ENCODE results near the gene TMTC3.

The TMTC3 gene

DNA sequence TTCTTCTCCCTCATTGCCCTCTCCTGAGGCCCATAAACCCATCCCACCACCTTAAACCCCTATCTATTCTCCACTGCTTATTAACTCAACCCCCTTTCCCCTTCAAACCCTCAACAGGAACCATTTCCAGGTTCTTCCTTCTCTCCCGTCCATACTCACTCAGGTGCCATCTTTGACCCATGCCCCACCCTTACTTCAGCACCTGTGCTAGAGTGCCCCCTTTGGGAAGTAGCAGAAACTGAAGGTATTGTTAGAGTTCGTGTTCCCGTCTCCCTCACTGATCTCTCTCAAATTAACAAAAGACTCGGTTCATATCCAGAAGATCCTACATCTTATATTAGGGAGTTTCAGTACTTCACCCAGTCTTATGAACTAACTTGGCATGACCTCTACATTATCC is 86.6 kb downstream of the TMTC3 start:
- no peak for DNase-seq

DNA sequence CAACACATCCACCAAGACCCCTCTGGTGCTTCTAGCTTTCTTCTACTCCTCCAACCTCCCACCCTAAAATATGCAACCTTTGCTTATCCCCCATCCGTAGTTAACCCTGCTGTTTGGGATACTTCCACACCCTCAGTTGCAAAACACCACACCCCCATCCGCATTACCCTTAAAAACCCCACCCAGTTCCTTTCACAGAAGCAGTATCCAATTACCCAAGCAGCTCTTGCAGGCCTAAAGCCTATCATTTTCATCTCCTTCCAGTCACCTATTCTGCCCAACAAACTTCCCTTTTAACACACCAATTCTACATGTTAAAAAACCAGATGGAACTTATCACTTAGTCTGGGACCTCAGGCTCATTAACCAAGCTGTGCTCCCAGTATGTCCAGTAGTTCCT is 88.2 kb downstream of the TMTC3 start:
- no peak for DNase-seq

DNA sequence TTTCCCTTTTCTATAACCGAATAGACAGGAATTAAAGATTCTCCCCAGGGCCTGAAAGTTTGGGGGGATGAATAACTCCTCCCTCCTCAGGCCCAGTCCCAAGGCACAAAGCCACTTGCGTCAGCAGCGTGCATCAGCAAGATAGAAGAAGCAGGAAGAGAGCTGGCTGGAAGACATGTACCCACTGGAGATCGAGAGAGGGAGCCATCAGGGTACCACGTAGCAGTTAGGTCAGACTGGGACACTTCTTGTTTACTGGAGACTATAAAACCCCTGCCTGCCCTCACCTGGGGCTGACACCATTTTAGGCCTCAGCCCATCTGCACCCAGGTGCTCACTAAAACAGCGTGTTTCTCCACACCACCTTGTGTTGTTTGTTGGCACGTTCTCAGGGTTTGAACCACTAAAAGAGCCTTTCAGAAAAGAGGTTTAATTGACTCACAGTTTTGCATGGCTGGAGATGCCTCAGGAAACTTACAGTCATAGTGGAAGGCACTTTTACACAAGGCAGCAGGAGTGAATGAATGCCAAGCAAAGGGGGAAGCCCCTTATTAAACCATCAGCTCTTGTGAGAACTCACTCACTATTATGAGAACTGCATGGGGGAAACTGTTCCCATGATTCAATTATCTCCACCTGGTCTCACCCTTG is 93.2 kb downstream of the TMTC3 start:
- DNase-seq = no peak

DNA sequence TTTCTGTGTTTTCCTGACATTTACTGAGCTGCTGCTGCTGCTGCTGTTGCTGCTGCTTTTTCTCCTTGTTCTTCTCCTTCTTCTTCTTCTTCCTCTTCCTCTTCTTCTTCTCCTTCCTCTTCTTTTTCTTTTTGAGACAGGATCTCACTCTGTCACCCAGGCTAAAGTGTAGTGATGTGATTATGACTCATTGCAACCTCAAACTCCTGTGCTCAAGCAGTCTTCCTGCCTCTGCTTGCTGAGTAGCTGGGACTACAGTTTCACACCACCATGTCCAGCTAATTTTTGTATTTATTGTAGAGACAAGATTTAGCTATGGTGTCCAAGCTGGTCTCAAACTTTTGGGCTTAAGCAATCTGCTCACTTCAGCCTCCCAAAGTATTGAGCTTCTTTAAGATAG is 95.8 kb downstream of the TMTC3 start:
- DNase-seq = no peak

DNA sequence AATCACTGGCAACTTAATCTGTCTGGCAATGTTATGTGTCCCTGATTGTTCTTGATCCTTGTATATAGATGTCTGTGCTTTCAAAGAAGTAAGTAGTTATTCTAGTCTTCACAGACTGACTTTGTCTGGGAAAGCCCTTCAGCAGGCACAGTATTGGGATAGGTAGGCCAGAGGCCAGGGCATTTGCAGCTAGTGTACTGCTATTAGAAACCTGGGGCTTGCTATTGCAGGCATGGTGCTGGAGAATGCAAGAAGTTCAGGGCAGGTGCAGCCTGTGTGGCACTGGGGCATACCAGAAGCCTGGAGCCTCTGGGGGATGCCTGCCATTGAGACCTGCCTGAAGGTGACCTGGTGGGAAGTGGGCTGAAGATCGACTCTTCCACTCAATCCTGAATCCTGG is 96.3 kb downstream of the TMTC3 start:
- no peak for DNase-seq

DNA sequence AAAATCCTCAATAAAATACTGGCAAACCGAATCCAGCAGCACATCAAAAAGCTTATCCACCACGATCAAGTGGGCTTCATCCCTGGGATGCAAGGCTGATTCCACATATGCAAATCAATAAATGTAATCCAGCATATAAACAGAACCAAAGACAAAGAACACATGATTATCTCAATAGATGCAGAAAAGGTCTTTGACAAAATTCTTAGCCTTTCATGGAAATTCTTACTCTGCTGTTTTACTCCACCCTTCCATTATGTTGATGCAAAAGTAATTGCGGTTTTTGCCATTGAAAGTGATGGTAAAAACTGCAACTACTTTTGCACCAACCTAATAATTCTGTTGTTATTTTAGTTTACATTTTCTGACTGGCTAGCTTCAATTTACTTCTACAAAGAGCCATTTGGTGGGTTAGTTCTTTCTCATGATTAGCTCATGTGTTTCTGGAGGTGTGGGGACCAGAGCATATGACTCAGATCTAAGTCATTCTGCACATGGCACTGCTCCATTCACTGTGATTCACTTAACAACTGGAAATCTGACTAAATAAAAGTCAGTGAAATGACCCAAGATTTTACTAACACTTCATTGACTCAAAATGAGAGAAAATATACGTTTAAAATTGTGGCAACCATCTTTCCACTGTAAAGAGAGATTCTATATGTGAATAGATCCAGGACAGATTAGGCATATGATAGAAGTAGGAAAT is 99.9 kb downstream of the TMTC3 start:
- DNase-seq = no peak

DNA sequence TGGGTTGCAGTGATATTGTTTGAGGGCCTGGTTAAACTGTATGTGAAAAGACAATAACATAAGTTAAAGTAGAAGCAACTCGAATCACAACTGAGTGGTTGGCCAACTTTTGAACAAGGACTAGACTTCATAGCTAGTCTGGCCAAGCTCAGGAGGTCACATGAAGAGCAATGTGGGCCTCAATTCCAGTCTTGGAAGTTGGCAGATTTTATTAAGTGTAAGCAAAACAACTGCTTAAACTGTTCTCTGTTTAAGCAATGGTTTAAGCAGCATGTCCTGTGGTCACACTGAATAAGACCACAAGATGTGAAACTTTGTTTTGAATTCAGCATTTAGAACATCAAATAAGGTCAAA is 100.4 kb downstream of the TMTC3 start:
- DNase-seq = no peak

DNA sequence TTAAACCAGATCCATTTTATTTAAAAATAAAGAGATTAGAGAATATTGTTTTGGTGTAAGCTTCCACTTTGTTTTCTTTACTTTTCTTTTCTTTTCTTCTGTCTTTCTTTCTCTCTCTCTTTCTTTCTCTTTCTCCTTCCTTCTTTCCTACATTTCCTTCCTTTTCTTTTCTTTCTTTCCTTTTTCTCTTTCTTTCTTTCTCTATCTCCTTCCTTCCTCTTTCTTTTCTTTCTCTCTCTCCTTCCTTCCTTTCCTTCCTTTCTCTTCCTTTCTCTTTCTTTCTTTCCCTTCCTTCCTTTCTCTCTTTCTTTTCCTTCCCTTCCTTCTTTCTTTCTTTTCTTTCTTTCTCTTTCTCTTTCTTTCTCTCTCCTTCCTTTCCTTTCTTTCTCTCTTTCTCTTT is 100.8 kb downstream of the TMTC3 start:
- no peak for DNase-seq

DNA sequence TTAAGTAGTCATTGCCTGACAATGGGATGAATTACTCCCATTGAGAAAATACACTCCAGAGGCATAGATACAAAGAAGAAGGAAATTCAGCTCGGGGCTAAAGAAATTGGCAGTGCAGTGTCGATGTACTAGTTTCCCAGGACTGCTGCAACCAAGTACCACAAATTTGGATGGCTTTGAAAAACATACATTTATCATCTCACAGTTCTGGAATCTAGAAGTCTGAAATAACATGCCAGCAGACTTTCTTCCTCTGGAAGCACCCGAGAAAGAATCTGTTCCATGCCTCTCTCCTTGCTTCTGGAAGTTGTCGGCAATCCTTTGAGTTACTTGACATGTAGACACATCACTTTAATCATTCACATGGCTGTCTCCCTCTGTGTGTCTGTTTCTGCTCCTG is 101.9 kb downstream of the TMTC3 start:
- DNase-seq = no peak

DNA sequence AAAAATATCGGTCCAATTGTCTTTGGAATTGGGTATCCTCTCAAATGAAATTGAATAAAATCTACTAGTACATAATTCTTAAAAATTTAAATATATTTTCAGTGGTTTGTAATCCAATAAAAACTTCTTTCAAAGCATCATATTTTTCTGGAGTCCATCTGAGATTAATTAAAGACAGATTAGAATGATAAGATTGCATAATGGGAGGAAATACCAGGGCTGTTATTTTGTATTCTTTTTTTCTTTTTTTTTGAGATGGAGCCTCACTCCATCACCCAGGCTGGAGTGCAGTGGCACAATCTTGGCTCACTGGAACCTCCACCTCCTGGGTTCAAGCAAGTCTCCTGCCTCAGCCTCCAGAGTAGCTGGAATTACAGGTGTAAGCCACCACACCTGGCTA is 103.8 kb downstream of the TMTC3 start:
- DNase-seq = no peak

DNA sequence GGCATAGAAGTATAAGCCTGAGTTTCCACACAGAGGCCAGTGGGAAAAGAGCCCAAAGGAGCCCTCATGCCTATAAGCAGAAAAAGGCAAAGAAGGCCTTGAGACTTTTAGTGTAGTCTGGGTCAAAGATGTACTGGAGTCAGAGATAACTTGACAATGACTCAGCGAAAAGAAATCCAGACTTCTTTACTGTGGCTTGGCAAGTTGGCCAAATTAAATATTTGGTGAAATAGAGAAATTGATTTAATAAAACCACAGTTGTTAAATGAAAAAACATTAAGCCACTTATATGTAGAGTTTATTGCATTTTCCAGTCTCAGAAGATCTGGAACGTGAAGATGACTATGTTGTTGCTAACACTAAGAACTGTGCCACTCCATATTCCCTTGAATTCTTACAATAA is 105.1 kb downstream of the TMTC3 start:
- DNase-seq = no peak

DNA sequence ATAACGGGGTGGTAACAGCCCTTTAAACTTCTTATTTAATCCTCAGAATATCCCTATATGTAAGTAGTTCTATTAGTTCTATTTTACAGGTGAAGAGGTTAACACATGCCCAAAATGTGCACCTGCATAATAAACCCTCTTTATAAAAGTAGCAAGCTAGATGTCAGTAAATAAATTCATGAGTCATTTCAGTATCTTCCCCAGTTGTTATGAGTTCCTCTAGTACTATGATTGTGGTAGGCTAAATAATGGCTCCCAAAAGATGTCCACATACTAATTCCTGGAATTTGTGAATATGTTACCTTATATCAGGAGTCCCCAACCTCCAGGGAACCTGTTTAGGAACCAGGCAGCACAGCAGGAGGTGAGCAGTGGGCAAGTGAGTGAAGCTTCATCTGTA is 106.5 kb downstream of the TMTC3 start:
- no peak for DNase-seq

All from NCI-H2107 (cell line).